ENCODE results near the gene ADPRH. TPM values are rescaled to one million over a fixed set of nuclear protein-coding genes. Genes with fewer than 3 reads are reported as not detected.

The ADPRH gene
- total RNA-seq, 1 experiment from 2014 or later: 3.6 TPM

DNA sequence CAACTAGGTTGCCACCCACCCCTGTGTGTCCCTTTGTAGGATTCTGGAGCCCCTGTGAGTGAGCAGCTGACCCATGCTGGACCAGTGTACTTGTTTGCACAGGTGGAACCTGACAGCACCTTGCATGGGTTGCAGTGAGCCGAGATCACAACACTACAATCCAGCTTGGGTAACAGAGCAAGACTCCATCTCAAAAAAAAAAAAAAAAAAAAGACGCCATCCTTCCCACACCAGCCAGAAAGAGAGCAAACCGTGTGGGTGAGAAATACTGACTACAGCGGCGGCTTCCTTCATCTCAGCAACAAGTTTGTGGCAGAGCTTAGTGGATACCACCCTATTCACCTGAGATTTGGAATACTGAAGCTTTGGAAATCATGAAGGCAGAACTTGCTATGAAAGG lies 19.1 kb upstream of the ADPRH start:
- no peak overlapping the region for H3K27ac Mint-ChIP-seq
- no peaks in the 10 kb centered on the region for H3K36me3 Mint-ChIP-seq
- DNase-seq (ENCODE audit: low spot score) (no peak), ATAC-seq (no peak)
- ChIA-PET CTCF (interaction anchor here (0.6 to 1.1 kb wide), 5 partner anchors 13 to 676 kb away, joined by 3 read pairs; no protein-coding TSS in a partner anchor), POLR2A (no interaction called here)
- H3K9me3 Mint-ChIP-seq: peaks cover 3% of the 10 kb centered on the region; the same call in 1 of the 2 replicates
- TF ChIP-seq FOXP1 (CRISPR knock-in tag; IDR thresholded peaks at IDR 0.05; ENCODE audit: borderline replicate concordance) (no peak), TP53 (CRISPR knock-in tag; IDR thresholded peaks at IDR 0.05) (no peak), SOX15 (CRISPR knock-in tag; IDR thresholded peaks at IDR 0.05) (no peak), NR2C2 (CRISPR knock-in tag; IDR thresholded peaks at IDR 0.05) (no peak), OVOL2 (CRISPR knock-in tag; IDR thresholded peaks at IDR 0.05; ENCODE audit: borderline replicate concordance) (no peak), CREM (CRISPR knock-in tag; IDR thresholded peaks at IDR 0.05) (no peak), KAT7 (CRISPR knock-in tag; IDR thresholded peaks at IDR 0.05; ENCODE audit: borderline replicate concordance) (no peak)
- TF ChIP-seq, protein P1, sequence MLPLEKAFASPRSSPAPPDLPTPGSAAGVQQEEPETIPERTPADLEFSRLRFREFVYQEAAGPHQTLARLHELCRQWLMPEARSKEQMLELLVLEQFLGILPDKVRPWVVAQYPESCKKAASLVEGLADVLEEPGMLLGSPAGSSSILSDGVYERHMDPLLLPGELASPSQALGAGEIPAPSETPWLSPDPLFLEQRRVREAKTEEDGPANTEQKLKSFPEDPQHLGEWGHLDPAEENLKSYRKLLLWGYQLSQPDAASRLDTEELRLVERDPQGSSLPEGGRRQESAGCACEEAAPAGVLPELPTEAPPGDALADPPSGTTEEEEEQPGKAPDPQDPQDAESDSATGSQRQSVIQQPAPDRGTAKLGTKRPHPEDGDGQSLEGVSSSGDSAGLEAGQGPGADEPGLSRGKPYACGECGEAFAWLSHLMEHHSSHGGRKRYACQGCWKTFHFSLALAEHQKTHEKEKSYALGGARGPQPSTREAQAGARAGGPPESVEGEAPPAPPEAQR (CRISPR knock-in tag; IDR thresholded peaks at IDR 0.05): no peak
- H3K4me1 Mint-ChIP-seq: peaks cover 9% of the 10 kb centered on the region; the same call in 1 of the 2 replicates
- peaks cover 5% of the 10 kb centered on the region for H3K27me3 Mint-ChIP-seq (ENCODE audit: low read depth)
- H3K4me3 Mint-ChIP-seq: no peak overlapping the region

GRCh38 chr3:119562307-119562961 lies 16.9 kb upstream of the ADPRH start:
- ATAC-seq: no peak
- H3K27me3 Mint-ChIP-seq (ENCODE audit: low read depth): peaks cover 5% of the 10 kb centered on the region
- POLR2A ChIA-PET: no interaction called here

More at GRCh38 chr3:119562307-119562961, 16.9 kb upstream of the ADPRH start:
- H3K4me1 Mint-ChIP-seq: peaks cover 4% of the 10 kb centered on the region; the same call in 1 of the 2 replicates
- no peak for DNase-seq (ENCODE audit: low spot score)
- H3K4me3 Mint-ChIP-seq: no peak overlapping the region
- peaks cover 3% of the 10 kb centered on the region; the same call in 1 of the 2 replicates for H3K9me3 Mint-ChIP-seq
- no peak overlapping the region for H3K27ac Mint-ChIP-seq
- CTCF ChIA-PET: no interaction called here
- H3K36me3 Mint-ChIP-seq: no peaks in the 10 kb centered on the region
- TF ChIP-seq, protein P2, sequence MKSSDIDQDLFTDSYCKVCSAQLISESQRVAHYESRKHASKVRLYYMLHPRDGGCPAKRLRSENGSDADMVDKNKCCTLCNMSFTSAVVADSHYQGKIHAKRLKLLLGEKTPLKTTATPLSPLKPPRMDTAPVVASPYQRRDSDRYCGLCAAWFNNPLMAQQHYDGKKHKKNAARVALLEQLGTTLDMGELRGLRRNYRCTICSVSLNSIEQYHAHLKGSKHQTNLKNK (CRISPR knock-in tag; IDR thresholded peaks at IDR 0.05): no peak
- TF ChIP-seq AFF4 (CRISPR knock-in tag; IDR thresholded peaks at IDR 0.05; ENCODE audit: borderline replicate concordance): no peak
- TF ChIP-seq ZNF281 (CRISPR knock-in tag; IDR thresholded peaks at IDR 0.05): no peak
- TF ChIP-seq HMGA2 (CRISPR knock-in tag; IDR thresholded peaks at IDR 0.05): no peak
- no peak for TF ChIP-seq ZNF232 (CRISPR knock-in tag; IDR thresholded peaks at IDR 0.05)
- no peak for TF ChIP-seq SP1 (CRISPR knock-in tag; conservative IDR thresholded peaks at IDR 0.05)
- TF ChIP-seq, protein P3, sequence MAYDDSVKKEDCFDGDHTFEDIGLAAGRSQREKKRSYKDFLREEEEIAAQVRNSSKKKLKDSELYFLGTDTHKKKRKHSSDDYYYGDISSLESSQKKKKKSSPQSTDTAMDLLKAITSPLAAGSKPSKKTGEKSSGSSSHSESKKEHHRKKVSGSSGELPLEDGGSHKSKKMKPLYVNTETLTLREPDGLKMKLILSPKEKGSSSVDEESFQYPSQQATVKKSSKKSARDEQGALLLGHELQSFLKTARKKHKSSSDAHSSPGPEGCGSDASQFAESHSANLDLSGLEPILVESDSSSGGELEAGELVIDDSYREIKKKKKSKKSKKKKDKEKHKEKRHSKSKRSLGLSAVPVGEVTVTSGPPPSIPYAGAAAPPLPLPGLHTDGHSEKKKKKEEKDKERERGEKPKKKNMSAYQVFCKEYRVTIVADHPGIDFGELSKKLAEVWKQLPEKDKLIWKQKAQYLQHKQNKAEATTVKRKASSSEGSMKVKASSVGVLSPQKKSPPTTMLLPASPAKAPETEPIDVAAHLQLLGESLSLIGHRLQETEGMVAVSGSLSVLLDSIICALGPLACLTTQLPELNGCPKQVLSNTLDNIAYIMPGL (CRISPR knock-in tag; IDR thresholded peaks at IDR 0.05): no peak
- no peak for TF ChIP-seq ZNF423 (CRISPR knock-in tag; IDR thresholded peaks at IDR 0.05)
- no peak for TF ChIP-seq ERG (CRISPR knock-in tag; IDR thresholded peaks at IDR 0.05)
- no peak for TF ChIP-seq FOXK1 (CRISPR knock-in tag; IDR thresholded peaks at IDR 0.05)
